Measurements from ENCODE around the gene CTNNA2. TPM values are rescaled to one million over a fixed set of nuclear protein-coding genes. Genes with fewer than 3 reads are reported as not detected.

CTNNA2 gene
- total RNA-seq, 1 donor from 2014 or later = not detected

GRCh38 chr2:80469428-80469827, 956.6 kb downstream of the CTNNA2 start:
- ATAC-seq (no peak), DNase-seq (no peak)
- TF ChIP-seq, protein P1, sequence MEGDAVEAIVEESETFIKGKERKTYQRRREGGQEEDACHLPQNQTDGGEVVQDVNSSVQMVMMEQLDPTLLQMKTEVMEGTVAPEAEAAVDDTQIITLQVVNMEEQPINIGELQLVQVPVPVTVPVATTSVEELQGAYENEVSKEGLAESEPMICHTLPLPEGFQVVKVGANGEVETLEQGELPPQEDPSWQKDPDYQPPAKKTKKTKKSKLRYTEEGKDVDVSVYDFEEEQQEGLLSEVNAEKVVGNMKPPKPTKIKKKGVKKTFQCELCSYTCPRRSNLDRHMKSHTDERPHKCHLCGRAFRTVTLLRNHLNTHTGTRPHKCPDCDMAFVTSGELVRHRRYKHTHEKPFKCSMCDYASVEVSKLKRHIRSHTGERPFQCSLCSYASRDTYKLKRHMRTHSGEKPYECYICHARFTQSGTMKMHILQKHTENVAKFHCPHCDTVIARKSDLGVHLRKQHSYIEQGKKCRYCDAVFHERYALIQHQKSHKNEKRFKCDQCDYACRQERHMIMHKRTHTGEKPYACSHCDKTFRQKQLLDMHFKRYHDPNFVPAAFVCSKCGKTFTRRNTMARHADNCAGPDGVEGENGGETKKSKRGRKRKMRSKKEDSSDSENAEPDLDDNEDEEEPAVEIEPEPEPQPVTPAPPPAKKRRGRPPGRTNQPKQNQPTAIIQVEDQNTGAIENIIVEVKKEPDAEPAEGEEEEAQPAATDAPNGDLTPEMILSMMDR (IDR thresholded peaks at IDR 0.05) = no peak
- Histone ChIP-seq H3K4me1 (no peaks in the 10 kb centered on the region), H3K27me3 (no peaks in the 10 kb centered on the region), H3K9me3 (no peaks in the 10 kb centered on the region), H3K4me3 (no peak overlapping the region), H3K27ac (no peak overlapping the region), H3K36me3 (no peaks in the 10 kb centered on the region)
- intact Hi-C loops (cut with DNase I) = no loop called here

DNA sequence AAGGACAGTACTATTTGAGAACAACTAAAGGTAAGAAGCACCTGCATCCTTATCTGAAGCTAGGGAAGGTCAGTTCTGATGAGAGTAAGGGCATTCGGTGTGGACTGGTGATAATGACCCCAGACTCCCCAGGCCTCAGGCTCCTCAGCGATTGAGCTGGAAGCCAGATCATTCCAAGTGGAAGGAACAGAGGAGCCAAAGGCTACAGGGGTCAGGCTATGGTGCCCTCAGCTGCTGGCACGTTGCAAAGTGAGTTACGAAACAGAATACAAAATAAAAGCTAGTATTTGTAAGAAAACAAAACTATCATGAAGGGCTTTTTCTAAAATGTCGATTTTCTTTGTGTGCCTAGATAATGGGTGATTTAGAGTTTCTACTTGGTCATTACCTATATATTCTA, 960.2 kb downstream of the CTNNA2 start:
- intact Hi-C loops (cut with DNase I) = no loop called here
- Histone ChIP-seq H3K36me3 (no peaks in the 10 kb centered on the region), H3K27me3 (no peaks in the 10 kb centered on the region), H3K9me3 (no peaks in the 10 kb centered on the region), H3K4me3 (no peak overlapping the region), H3K27ac (peak overlapping the region; percentile 14), H3K4me1 (no peaks in the 10 kb centered on the region)
- TF ChIP-seq, protein P1 (IDR thresholded peaks at IDR 0.05) = no peak
- DNase-seq (no peak), ATAC-seq (no peak)

- DNase-seq (no peak), ATAC-seq (no peak)
- no peaks in the 10 kb centered on the region for H3K36me3 ChIP-seq
- intact Hi-C loops (cut with DNase I) = no loop called here
- TF ChIP-seq, protein P1 (IDR thresholded peaks at IDR 0.05) = no peak
- H3K27me3 ChIP-seq = no peaks in the 10 kb centered on the region
- no peaks in the 10 kb centered on the region for H3K9me3 ChIP-seq
- H3K4me1 ChIP-seq = no peaks in the 10 kb centered on the region
- peak overlapping the region; percentile 14 for H3K27ac ChIP-seq
- H3K4me3 ChIP-seq = no peak overlapping the region
These were observed 960.9 kb downstream of the CTNNA2 start for GRCh38 chr2:80473796-80474195.

DNA sequence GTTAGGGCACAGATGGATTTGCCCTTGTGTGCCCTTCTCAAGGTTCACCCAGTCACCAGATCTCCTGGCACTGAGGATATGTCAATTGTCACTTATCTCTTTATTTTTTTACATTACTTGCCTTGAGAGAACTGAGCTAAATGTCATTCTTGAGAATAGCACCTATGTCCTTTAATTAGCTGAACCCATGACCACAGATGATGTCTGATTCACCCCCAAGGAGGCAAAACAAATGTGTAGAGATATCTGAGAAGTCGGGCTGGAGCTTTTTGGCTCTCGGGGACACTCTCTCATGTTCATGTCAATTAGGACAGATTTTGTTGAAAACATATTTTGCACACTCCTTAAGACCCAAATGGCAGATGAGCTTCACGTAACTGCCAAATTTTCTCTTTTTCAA, 963.1 kb downstream of the CTNNA2 start:
- Histone ChIP-seq H3K27ac (no peak overlapping the region), H3K4me1 (no peaks in the 10 kb centered on the region), H3K36me3 (no peaks in the 10 kb centered on the region), H3K9me3 (no peaks in the 10 kb centered on the region), H3K4me3 (no peak overlapping the region), H3K27me3 (no peaks in the 10 kb centered on the region)
- TF ChIP-seq, protein P1 (IDR thresholded peaks at IDR 0.05) = no peak
- DNase-seq (no peak), ATAC-seq (no peak)
- intact Hi-C loops (cut with DNase I) = no loop called here

- no peaks in the 10 kb centered on the region for H3K4me1 ChIP-seq
- TF ChIP-seq, protein P1 (IDR thresholded peaks at IDR 0.05) = no peak
- no peaks in the 10 kb centered on the region for H3K36me3 ChIP-seq
- H3K27me3 ChIP-seq = no peaks in the 10 kb centered on the region
- intact Hi-C loops (cut with DNase I) = no loop called here
- ATAC-seq (no peak), DNase-seq (no peak)
- no peaks in the 10 kb centered on the region for H3K9me3 ChIP-seq
- no peak overlapping the region for H3K27ac ChIP-seq
- H3K4me3 ChIP-seq = no peak overlapping the region
These were observed 963.8 kb downstream of the CTNNA2 start for GRCh38 chr2:80476535-80477117.

DNA sequence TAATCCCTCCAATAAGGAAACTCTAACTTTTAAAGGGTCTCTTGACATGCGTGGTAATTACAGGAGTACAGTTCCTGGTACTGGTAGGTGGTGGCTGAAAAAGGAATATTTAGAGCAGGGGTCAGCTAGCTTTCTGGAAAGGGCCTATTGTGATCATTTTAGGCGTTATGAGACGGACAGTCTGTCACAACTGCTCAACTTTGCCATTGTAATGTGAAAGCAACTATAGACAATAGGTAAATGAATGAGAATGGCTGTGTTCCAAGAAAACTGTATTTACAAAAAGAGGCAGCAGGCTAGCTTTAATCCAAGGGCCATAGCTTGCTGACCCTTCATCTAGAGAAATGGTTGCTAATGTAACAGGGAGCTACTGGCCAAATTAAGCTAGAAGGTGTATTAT, 969.4 kb downstream of the CTNNA2 start:
- TF ChIP-seq, protein P1 (IDR thresholded peaks at IDR 0.05) = no peak
- ATAC-seq = no peak
- intact Hi-C loops (cut with DNase I) = no loop called here

More for the DNA sequence above, 969.4 kb downstream of the CTNNA2 start:
- DNase-seq = no peak
- no peaks in the 10 kb centered on the region for H3K9me3 ChIP-seq
- no peaks in the 10 kb centered on the region for H3K4me1 ChIP-seq
- H3K27me3 ChIP-seq = no peaks in the 10 kb centered on the region
- H3K27ac ChIP-seq = no peak overlapping the region
- no peaks in the 10 kb centered on the region for H3K36me3 ChIP-seq
- no peak overlapping the region for H3K4me3 ChIP-seq

Data from upper lobe of right lung (tissue), 1 donor.